Measurements from ENCODE around the gene MYL6B.
"Not testable (repeated sequence)": the region's sequence is repeated elsewhere in the genome, so short reads cannot be mapped to it uniquely, and the experiment has no call there.

The MYL6B gene
- 3.0 reads per million, percentile 10 among the genes with 10 or more reads in this experiment for total RNA-seq

- peak; percentile 91 for DNase-seq
These were observed at the start of gene MYL6B for GRCh38 chr12:56152132-56152755. Gene MYL6B, plus strand, starts transcription at chr12:56152587. Its CDS starts 1,332 bp downstream, at chr12:56153919.

- no peak for DNase-seq
These were observed 49.7 kb upstream of the MYL6B start for GRCh38 chr12:56102683-56103065.

- no peak for DNase-seq
These were observed 49.2 kb upstream of the MYL6B start for GRCh38 chr12:56103066-56103711.

GRCh38 chr12:56103823-56104108 is 48.6 kb upstream of the MYL6B start:
- DNase-seq = no peak

GRCh38 chr12:56104109-56104814 is 48.1 kb upstream of the MYL6B start, which contains the start of gene PA2G4:
Gene PA2G4, plus strand, starts transcription at chr12:56104559. Its CDS starts 179 bp downstream, at chr12:56104738.
- peak; percentile 91 for DNase-seq

- no peak for DNase-seq
These were observed 47.4 kb upstream of the MYL6B start for GRCh38 chr12:56104815-56105608.

GRCh38 chr12:56105609-56105902 is 46.8 kb upstream of the MYL6B start:
- DNase-seq = no peak

- DNase-seq = no peak
These were observed 45.1 kb upstream of the MYL6B start for GRCh38 chr12:56107242-56107641.

- no peak for DNase-seq
These were observed 41.8 kb upstream of the MYL6B start for GRCh38 chr12:56110571-56110970.

GRCh38 chr12:56114084-56114483 is 38.3 kb upstream of the MYL6B start:
- no peak for DNase-seq

GRCh38 chr12:56115329-56115728 is 37.1 kb upstream of the MYL6B start:
- DNase-seq = no peak

- DNase-seq = peak; percentile 92
These were observed 35.9 kb upstream of the MYL6B start, which contains the start of gene RPL41 for GRCh38 chr12:56116267-56117081. Gene RPL41, plus strand, starts transcription at chr12:56116633.

GRCh38 chr12:56117082-56117706 is 35.2 kb upstream of the MYL6B start:
- DNase-seq = not testable (repeated sequence)

GRCh38 chr12:56117778-56118687 is 34.4 kb upstream of the MYL6B start, which contains the start of gene ZC3H10:
Gene ZC3H10, plus strand, starts transcription at chr12:56118266. Its CDS starts 2,297 bp downstream, at chr12:56120563.
- peak; percentile 97 for DNase-seq

- no peak for DNase-seq
These were observed 33.6 kb upstream of the MYL6B start for GRCh38 chr12:56118688-56119357.

- DNase-seq = peak; percentile 43
These were observed 33.0 kb upstream of the MYL6B start for GRCh38 chr12:56119361-56119796.

GRCh38 chr12:56120158-56120846 is 32.1 kb upstream of the MYL6B start:
- DNase-seq = no peak

- DNase-seq = no peak
These were observed 31.1 kb upstream of the MYL6B start for GRCh38 chr12:56121204-56121870.

GRCh38 chr12:56122637-56123036 is 29.8 kb upstream of the MYL6B start:
- no peak for DNase-seq

Data from effector CD4-positive, alpha-beta T cell (primary cell).